ENCODE measurements around the gene TPM4. TPM values are rescaled to one million over a fixed set of nuclear protein-coding genes. Genes with fewer than 3 reads are reported as not detected.
"Not testable (repeated sequence)": the region's sequence is repeated elsewhere in the genome, so short reads cannot be mapped to it uniquely, and the experiment has no call there.

The TPM4 gene
- total RNA-seq: 100 to 1,000 TPM; 280 to 300 TPM
- long read RNA-seq, transcript TPM4-201 (8 exons, 2,666 nt): major isoform, 350 of 444 reads
- long read RNA-seq, transcript TPM4-202 (9 exons, 1,417 nt): minor isoform, 35 of 444 reads
- long read RNA-seq, transcript TPM4-213 (1 exons, 2,672 nt): minor isoform, 25 of 444 reads
- long read RNA-seq, partial matches to known transcripts: 18 of 444 reads
- long read RNA-seq, other reads (novel, unspliced or antisense): 15 of 444 reads

- peak; percentile 71 for ATAC-seq
- intact Hi-C loops (cut with DNase I, micrococcal nuclease): no loop called here
Measured at GRCh38 chr19:16076154-16076957, at the start of gene TPM4. Gene TPM4 (plus strand): TSS chr19:16076495. CDS start chr19:16076566, 71 bp downstream.

GRCh38 chr19:16026756-16027155 lies 49.5 kb upstream of the TPM4 start:
- intact Hi-C loops (cut with DNase I, micrococcal nuclease): no loop called here
- ATAC-seq (no peak), DNase-seq (peak in 1 of 2 donors; percentile 9)

More at GRCh38 chr19:16076154-16076957, at the start of gene TPM4:
- peak; percentile 90 to 94 for DNase-seq

GRCh38 chr19:16027528-16027927 lies 48.8 kb upstream of the TPM4 start:
- intact Hi-C loops (cut with DNase I, micrococcal nuclease): no loop called here
- ATAC-seq (no peak), DNase-seq (peak in 1 of 2 donors; percentile 5)

GRCh38 chr19:16030155-16030554 lies 46.1 kb upstream of the TPM4 start:
- intact Hi-C loops (cut with DNase I, micrococcal nuclease): loop anchor here in 1 of 2 donors (10.0 kb wide), 1 partner anchor 155 kb away; the partner anchor contains the start of gene FAM32A
- not testable (repeated sequence) for ATAC-seq
- peak in 1 of 2 donors; percentile 10 for DNase-seq

GRCh38 chr19:16030964-16031871 lies 45.1 kb upstream of the TPM4 start:
- DNase-seq (peak in 1 of 2 donors; percentile 15), ATAC-seq (no peak)
- intact Hi-C loops (cut with DNase I, micrococcal nuclease): loop anchor here in 1 of 2 donors (10.0 kb wide), 1 partner anchor 154 kb away; the partner anchor contains the start of gene FAM32A

- DNase-seq (no peak), ATAC-seq (no peak)
- intact Hi-C loops (cut with DNase I, micrococcal nuclease): loop anchor here in 1 of 2 donors (10.0 kb wide), 1 partner anchor 153 kb away; the partner anchor contains the start of gene FAM32A
Measured at GRCh38 chr19:16031872-16032200, 44.5 kb upstream of the TPM4 start.

GRCh38 chr19:16032509-16033135 lies 43.7 kb upstream of the TPM4 start:
- intact Hi-C loops (cut with DNase I, micrococcal nuclease): loop anchor here in 1 of 2 donors (10.0 kb wide), 1 partner anchor 152 kb away; the partner anchor contains the start of gene FAM32A
- ATAC-seq (no peak), DNase-seq (peak in 1 of 2 donors; percentile 15)

- intact Hi-C loops (cut with DNase I, micrococcal nuclease): loop anchor here in 1 of 2 donors (10.0 kb wide), 1 partner anchor 152 kb away; the partner anchor contains the start of gene FAM32A
- DNase-seq: no peak
- ATAC-seq: no peak
Measured at GRCh38 chr19:16033136-16033530, 43.2 kb upstream of the TPM4 start.

GRCh38 chr19:16033721-16034120 lies 42.6 kb upstream of the TPM4 start:
- no peak for ATAC-seq
- intact Hi-C loops (cut with DNase I, micrococcal nuclease): loop anchor here in 1 of 2 donors (10.0 kb wide), 1 partner anchor 151 kb away; the partner anchor contains the start of gene FAM32A
- DNase-seq: peak in 1 of 2 donors; percentile 8

- intact Hi-C loops (cut with DNase I, micrococcal nuclease): loop anchor here in 1 of 2 donors (10.0 kb wide), 1 partner anchor 151 kb away; the partner anchor contains the start of gene FAM32A
- DNase-seq (peak in 1 of 2 donors; percentile 8), ATAC-seq (no peak)
Measured at GRCh38 chr19:16034180-16034579, 42.1 kb upstream of the TPM4 start.

- ATAC-seq (no peak), DNase-seq (peak in 1 of 2 donors; percentile 12)
- intact Hi-C loops (cut with DNase I, micrococcal nuclease): loop anchor here in 1 of 2 donors (10.0 kb wide), 1 partner anchor 150 kb away; the partner anchor contains the start of gene FAM32A
Measured at GRCh38 chr19:16034958-16035560, 41.2 kb upstream of the TPM4 start.

- intact Hi-C loops (cut with DNase I, micrococcal nuclease): loop anchor here in 1 of 2 donors (10.0 kb wide), 1 partner anchor 149 kb away; the partner anchor contains the start of gene FAM32A
- no peak for ATAC-seq
- DNase-seq: peak in 1 of 2 donors; percentile 20
Measured at GRCh38 chr19:16035601-16036297, 40.5 kb upstream of the TPM4 start.

- ATAC-seq (no peak), DNase-seq (no peak)
- intact Hi-C loops (cut with DNase I, micrococcal nuclease): loop anchor here in 1 of 2 donors (10.0 kb wide), 1 partner anchor 148 kb away; the partner anchor contains the start of gene FAM32A
Measured at GRCh38 chr19:16036397-16036925, 39.8 kb upstream of the TPM4 start.

- intact Hi-C loops (cut with DNase I, micrococcal nuclease): loop anchor here in 1 of 2 donors (10.0 kb wide), 1 partner anchor 148 kb away; the partner anchor contains the start of gene FAM32A
- ATAC-seq (no peak), DNase-seq (no peak)
Measured at GRCh38 chr19:16036941-16037340, 39.4 kb upstream of the TPM4 start.

- intact Hi-C loops (cut with DNase I, micrococcal nuclease): loop anchor here in 1 of 2 donors (10.0 kb wide), 1 partner anchor 147 kb away; the partner anchor contains the start of gene FAM32A
- no peak for DNase-seq
- no peak for ATAC-seq
Measured at GRCh38 chr19:16037424-16038195, 38.7 kb upstream of the TPM4 start.

Data from left colon (tissue), 2 donors.